Activated CD4-positive, alpha-beta T cell treated with anti-CD3 and anti-CD28 coated beads for 48 hours (primary cell): ENCODE results near the gene FCHO1.

Experiments
- DNase-seq: peaks from one replicate; pipeline ENCODE4 v3.0.0-alpha.2; 2020

The FCHO1 gene

GRCh38 chr19:17751103-17751911, at the start of gene FCHO1:
FCHO1 (plus strand) TSS chr19:17751477; CDS start chr19:17755165, 3,688 bp downstream.
- DNase-seq, result peak; percentile 89

- peak; percentile 85 for DNase-seq
Observed at GRCh38 chr19:17703824-17704463, 47.3 kb upstream of the FCHO1 start.

- peak; percentile 30 for DNase-seq
Observed at GRCh38 chr19:17706750-17707181, 44.5 kb upstream of the FCHO1 start.

GRCh38 chr19:17711851-17712250, 39.4 kb upstream of the FCHO1 start:
- DNase-seq, result no peak

- DNase-seq, result no peak
Observed at GRCh38 chr19:17716309-17716929, 34.9 kb upstream of the FCHO1 start.

- no peak for DNase-seq
Observed at GRCh38 chr19:17718550-17718946, 32.7 kb upstream of the FCHO1 start.

GRCh38 chr19:17718947-17719711, 32.1 kb upstream of the FCHO1 start, which contains the start of gene MAP1S:
MAP1S (plus strand) TSS chr19:17719480; CDS start chr19:17719503, 23 bp downstream.
- DNase-seq, result peak; percentile 78

GRCh38 chr19:17719730-17720400, 31.4 kb upstream of the FCHO1 start:
- peak; percentile 54 for DNase-seq

- peak; percentile 21 for DNase-seq
Observed at GRCh38 chr19:17720440-17720839, 30.8 kb upstream of the FCHO1 start.

GRCh38 chr19:17721111-17721628, 30.1 kb upstream of the FCHO1 start:
- no peak for DNase-seq

GRCh38 chr19:17721821-17722220, 29.5 kb upstream of the FCHO1 start:
- peak; percentile 16 for DNase-seq

- no peak for DNase-seq
Observed at GRCh38 chr19:17722655-17723240, 28.5 kb upstream of the FCHO1 start.

- no peak for DNase-seq
Observed at GRCh38 chr19:17724655-17725054, 26.6 kb upstream of the FCHO1 start.

GRCh38 chr19:17725422-17726078, 25.7 kb upstream of the FCHO1 start:
- peak; percentile 26 for DNase-seq

GRCh38 chr19:17726136-17726741, 25.0 kb upstream of the FCHO1 start:
- DNase-seq, result no peak

GRCh38 chr19:17726964-17727773, 24.1 kb upstream of the FCHO1 start:
- no peak for DNase-seq

- no peak for DNase-seq
Observed at GRCh38 chr19:17727843-17728242, 23.4 kb upstream of the FCHO1 start.

GRCh38 chr19:17733127-17733526, 18.1 kb upstream of the FCHO1 start:
- DNase-seq, result no peak

GRCh38 chr19:17734146-17734545, 17.1 kb upstream of the FCHO1 start:
- DNase-seq, result no peak

- no peak for DNase-seq
Observed at GRCh38 chr19:17735410-17735809, 15.9 kb upstream of the FCHO1 start.
